Lower leg skin (tissue), 4 donors: Measurements from ENCODE around the gene CA12. TPM values are rescaled to one million over a fixed set of nuclear protein-coding genes. Genes with fewer than 3 reads are reported as not detected.

Source experiments
- DNase-seq, 2 donors: peaks; one replicate each; pipeline ENCODE4 v3.0.0-alpha.2; 2019; ENCODE audit warnings: low spot score in 2 of 2
- H3K4me3 ChIP-seq: fragments of 200-600 bp; sonication (generic); 2 replicates; pipeline ENCODE4 v1.5.1; 2017; ENCODE audit warnings: mild to moderate bottlenecking, low read depth; ENCODE audit not compliant: poor library complexity, severe bottlenecking
- CTCF ChIP-seq, 3 donors: fragments of 450-650 bp; IDR thresholded peaks; one replicate each; pipeline ENCODE4 v1.5.1; 2016; ENCODE audit warnings: antibody characterized with exemption in 3 of 3, mild to moderate bottlenecking in 3 of 3, moderate library complexity in 2 of 3
- POLR2A ChIP-seq, 2 donors: fragments of 450-650 bp; IDR thresholded peaks; one replicate each; pipeline ENCODE4 v1.6.1; 2016 to 2017; ENCODE audit warnings: antibody characterized with exemption in 2 of 2, mild to moderate bottlenecking in 1 of 2, moderate library complexity in 1 of 2
- WGBS, 2 donors: methylation state at CpG; one replicate each; pipeline ENCODE4 v1.1.5; 2018; 5-methylcytosine and 5-hydroxymethylcytosine counted together
- intact Hi-C: fragments of 100-400 bp; cut with DNase I; formaldehyde crosslinking; loops from one replicate; pipeline ENCODE4 v1.15.0; 2023; ENCODE audit warnings: low total_unique reads
- total RNA-seq, 4 donors: library from RNA; depleted of rRNA; stranded (reverse); fragments of >200 nt; gene quantifications; one replicate each; pipeline ENCODE4 v1.1.0, GENCODE V29; 2016

CA12 gene
- total RNA-seq, 4 donors from 2014 or later: 144 to 253 (median 213) TPM

- intact Hi-C loops: no loop called here
- no peak overlapping the region for H3K4me3 ChIP-seq
- 93 to 95% methylated on average over 5 of the region's 5 CpGs for WGBS, 2 donors
- no peak for TF ChIP-seq POLR2A (IDR thresholded peaks at IDR 0.05)
- TF ChIP-seq CTCF (IDR thresholded peaks at IDR 0.05): no peak
- DNase-seq: no peak
These were observed 23.5 kb upstream of the CA12 start for GRCh38 chr15:63405159-63405558.

GRCh38 chr15:63403254-63403945, 21.8 kb upstream of the CA12 start:
- intact Hi-C loops: loop anchor here (5.0 kb wide), 1 partner anchor 111 kb away; no protein-coding TSS in a partner anchor
- WGBS, 2 donors: 79% methylated on average over 11 of the region's 11 CpGs
- no peak overlapping the region for H3K4me3 ChIP-seq
- TF ChIP-seq CTCF (IDR thresholded peaks at IDR 0.05): no peak
- TF ChIP-seq POLR2A (IDR thresholded peaks at IDR 0.05): no peak
- DNase-seq: no peak

DNA sequence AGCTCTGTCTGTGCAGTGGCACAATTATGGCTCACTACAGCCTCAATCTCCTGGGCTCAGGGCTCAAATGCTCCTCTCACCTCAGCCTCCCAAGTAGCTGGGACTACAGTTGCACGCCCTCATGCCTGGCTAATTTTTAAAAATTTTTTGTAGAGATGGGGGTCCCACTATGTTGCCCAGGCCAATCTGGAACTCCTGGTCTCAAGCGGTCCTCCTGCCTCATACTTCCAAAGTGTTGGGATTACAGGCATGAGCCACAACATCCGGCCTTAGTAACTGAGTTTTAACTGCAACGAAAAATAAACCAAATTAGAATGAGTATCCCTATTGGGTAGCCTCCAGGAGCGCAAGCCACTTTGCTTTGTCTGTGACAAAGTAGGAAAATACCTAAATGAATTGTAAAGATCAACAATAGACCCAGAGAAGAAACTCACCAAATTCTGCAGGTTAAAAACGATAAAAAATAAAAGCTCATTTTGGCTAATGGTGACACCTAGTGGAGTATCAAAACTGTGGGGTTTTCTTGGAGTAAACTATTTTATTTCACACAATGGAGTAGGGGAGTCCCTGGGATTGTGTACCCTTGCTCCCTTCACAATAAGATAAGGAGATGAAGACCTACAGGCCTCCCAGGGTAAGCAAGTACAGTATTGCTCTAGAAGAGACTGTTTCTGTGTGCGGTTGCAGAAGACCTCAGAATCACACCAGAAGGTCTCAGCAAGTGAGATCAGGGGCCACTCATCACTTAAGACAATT, 21.0 kb upstream of the CA12 start:
- intact Hi-C loops: loop anchor here (5.0 kb wide), 1 partner anchor 110 kb away; no protein-coding TSS in a partner anchor
- TF ChIP-seq POLR2A (IDR thresholded peaks at IDR 0.05) (no peak), CTCF (IDR thresholded peaks at IDR 0.05) (no peak)
- no peak overlapping the region for H3K4me3 ChIP-seq
- WGBS, 2 donors: 60% methylated on average over 7 of the region's 7 CpGs
- DNase-seq: no peak

DNA sequence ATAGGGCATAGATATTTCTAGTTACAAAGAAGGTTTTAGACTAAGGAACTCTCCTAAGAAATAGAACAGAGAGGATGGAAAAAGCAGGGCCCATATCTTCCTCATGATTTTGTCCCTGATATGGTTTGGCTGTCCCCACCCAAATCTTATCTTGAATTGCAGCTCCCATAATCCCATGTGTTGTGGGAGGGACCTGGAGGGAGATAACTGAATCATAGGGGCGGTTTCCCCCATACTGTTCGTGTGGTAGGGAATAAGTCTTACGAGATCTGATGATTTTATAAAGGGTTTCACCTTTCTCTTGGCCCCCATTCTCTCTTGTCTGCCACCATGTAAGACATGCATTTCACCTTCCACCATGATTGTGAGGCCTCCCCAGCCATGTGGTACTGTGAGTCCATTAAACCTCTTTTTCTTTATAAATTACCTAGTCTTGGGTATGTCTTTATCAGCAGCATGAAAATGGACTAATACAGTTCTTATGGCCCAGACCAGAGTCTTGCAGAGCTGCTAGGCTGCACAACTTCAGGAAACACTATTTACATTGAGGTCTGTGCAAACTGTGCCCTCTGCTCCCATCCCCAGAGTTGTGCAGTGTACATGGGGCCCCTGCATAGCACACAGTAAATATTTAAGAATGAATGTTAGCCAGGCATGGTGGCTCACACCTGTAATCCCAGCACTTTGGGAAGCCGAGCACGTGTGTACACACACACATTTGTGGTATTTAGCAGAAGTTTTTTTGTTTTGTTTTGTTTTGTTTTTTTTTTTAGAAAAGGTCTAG, 20.3 kb upstream of the CA12 start:
- TF ChIP-seq POLR2A (IDR thresholded peaks at IDR 0.05): no peak
- TF ChIP-seq CTCF (IDR thresholded peaks at IDR 0.05): no peak
- 91 to 94% methylated on average over 5 of the region's 5 CpGs for WGBS, 2 donors
- H3K4me3 ChIP-seq: no peak overlapping the region
- intact Hi-C loops: loop anchor here (5.0 kb wide), 1 partner anchor 110 kb away; no protein-coding TSS in a partner anchor
- DNase-seq: no peak

- no peak overlapping the region for H3K4me3 ChIP-seq
- no peak for DNase-seq
- 70 to 72% methylated on average over 2 of the region's 2 CpGs for WGBS, 2 donors
- intact Hi-C loops: loop anchor here (5.0 kb wide), 1 partner anchor 109 kb away; no protein-coding TSS in a partner anchor
- no peak for TF ChIP-seq POLR2A (IDR thresholded peaks at IDR 0.05)
- TF ChIP-seq CTCF (IDR thresholded peaks at IDR 0.05): no peak
These were observed 19.4 kb upstream of the CA12 start for GRCh38 chr15:63401078-63401477.
